Measurements from ENCODE around the gene SPINK8. TPM values are rescaled to one million over a fixed set of nuclear protein-coding genes. Genes with fewer than 3 reads are reported as not detected.

Gene SPINK8
- total and polyA plus RNA-seq, 2 of the 4 experiments (the other 2 are of a cell fraction): not detected

DNA sequence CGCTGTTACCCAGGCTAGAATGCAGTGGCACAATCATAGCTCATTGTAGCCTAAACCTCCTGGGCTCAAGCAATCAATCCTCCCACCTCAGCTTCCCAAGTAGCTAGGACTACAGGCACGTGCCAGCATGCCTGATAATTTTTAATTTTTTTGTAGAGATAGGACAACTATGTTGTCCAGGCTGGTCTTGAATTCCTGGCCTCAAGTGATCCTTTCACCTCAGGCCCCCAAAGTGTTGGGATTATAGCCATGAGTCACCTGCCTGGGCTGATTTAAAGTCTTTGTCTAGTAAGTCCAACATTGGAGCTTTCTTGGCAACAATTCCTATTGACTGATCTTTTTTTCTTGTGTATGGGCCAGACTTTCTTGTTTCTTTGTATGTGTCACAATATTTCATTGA, 28.1 kb downstream of the SPINK8 start:
- H3K36me3 ChIP-seq (ENCODE audit: control insufficient read depth, insufficient read depth, low read length): 0 out of 2 replicates have a peak, but pooled peaks cover 1% of the 10 kb centered on the region
- no peak overlapping the region for H4K5ac ChIP-seq (ENCODE audit: low read depth, low read length)
- H2BK15ac ChIP-seq (ENCODE audit: low read depth, low read length): no peak overlapping the region
- H3K79me1 ChIP-seq (ENCODE audit: low read depth in 1 of 2, low read length in 2 of 2): peaks cover 16% of the 10 kb centered on the region in 2 experiments
- TF ChIP-seq RCOR1 (IDR thresholded peaks at IDR 0.05; ENCODE audit: insufficient replicate concordance, low read length) (no peak), POLR2A (IDR thresholded peaks at IDR 0.05; ENCODE audit: low read depth, low read length) (no peak), USF2 (IDR thresholded peaks at IDR 0.05; ENCODE audit: low read depth, low read length) (no peak), CEBPB (IDR thresholded peaks at IDR 0.05; ENCODE audit: low read depth, low read length) (no peak), NFE2L2 (IDR thresholded peaks at IDR 0.05; ENCODE audit: low read depth, low read length) (no peak), BHLHE40 (IDR thresholded peaks at IDR 0.05; ENCODE audit: low read depth, low read length) (no peak), MAZ (IDR thresholded peaks at IDR 0.05; ENCODE audit: borderline replicate concordance, low read depth, low read length) (no peak), FOS (IDR thresholded peaks at IDR 0.05; ENCODE audit: low read depth, low read length) (no peak), RFX5 (IDR thresholded peaks at IDR 0.05; ENCODE audit: low read depth, low read length) (no peak), MAFK (IDR thresholded peaks at IDR 0.05; ENCODE audit: low read depth, low read length) (no peak), MXI1 (IDR thresholded peaks at IDR 0.05; ENCODE audit: borderline replicate concordance, low read depth, low read length) (no peak), CHD1 (IDR thresholded peaks at IDR 0.05; ENCODE audit: low read depth, low read length) (no peak), SMC3 (IDR thresholded peaks at IDR 0.05; ENCODE audit: low read depth, low read length) (no peak), RAD21 (IDR thresholded peaks at IDR 0.05; ENCODE audit: low read length) (no peak)
- TF ChIP-seq, protein P1, sequence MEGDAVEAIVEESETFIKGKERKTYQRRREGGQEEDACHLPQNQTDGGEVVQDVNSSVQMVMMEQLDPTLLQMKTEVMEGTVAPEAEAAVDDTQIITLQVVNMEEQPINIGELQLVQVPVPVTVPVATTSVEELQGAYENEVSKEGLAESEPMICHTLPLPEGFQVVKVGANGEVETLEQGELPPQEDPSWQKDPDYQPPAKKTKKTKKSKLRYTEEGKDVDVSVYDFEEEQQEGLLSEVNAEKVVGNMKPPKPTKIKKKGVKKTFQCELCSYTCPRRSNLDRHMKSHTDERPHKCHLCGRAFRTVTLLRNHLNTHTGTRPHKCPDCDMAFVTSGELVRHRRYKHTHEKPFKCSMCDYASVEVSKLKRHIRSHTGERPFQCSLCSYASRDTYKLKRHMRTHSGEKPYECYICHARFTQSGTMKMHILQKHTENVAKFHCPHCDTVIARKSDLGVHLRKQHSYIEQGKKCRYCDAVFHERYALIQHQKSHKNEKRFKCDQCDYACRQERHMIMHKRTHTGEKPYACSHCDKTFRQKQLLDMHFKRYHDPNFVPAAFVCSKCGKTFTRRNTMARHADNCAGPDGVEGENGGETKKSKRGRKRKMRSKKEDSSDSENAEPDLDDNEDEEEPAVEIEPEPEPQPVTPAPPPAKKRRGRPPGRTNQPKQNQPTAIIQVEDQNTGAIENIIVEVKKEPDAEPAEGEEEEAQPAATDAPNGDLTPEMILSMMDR (conservative IDR thresholded peaks at IDR 0.05; ENCODE audit: low read depth, low read length): no peak
- TF ChIP-seq, protein P2, sequence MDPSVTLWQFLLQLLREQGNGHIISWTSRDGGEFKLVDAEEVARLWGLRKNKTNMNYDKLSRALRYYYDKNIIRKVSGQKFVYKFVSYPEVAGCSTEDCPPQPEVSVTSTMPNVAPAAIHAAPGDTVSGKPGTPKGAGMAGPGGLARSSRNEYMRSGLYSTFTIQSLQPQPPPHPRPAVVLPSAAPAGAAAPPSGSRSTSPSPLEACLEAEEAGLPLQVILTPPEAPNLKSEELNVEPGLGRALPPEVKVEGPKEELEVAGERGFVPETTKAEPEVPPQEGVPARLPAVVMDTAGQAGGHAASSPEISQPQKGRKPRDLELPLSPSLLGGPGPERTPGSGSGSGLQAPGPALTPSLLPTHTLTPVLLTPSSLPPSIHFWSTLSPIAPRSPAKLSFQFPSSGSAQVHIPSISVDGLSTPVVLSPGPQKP (IDR thresholded peaks at IDR 0.05; ENCODE audit: borderline replicate concordance, low read depth, low read length): no peak
- in situ Hi-C loops (cut with MboI; ENCODE audit: low sequenced_read_pairs) (no loop called here), dilution Hi-C loops (cut with HindIII; ENCODE audit: low sequenced_read_pairs, unreplicated experiment) (no loop called here), intact Hi-C loops (cut with micrococcal nuclease) (no loop called here)
- H2BK5ac ChIP-seq (ENCODE audit: low read depth, low read length, poor library complexity, severe bottlenecking): no peak overlapping the region
- WGBS, 2 experiments (ENCODE audit: extremely low coverage in 2 of 2, insufficient read length in 1 of 2): 40% methylated on average over 1 of the region's 2 CpGs; no CpG with 5 or more reads in 1 of the 2 experiments
- H4K20me1 ChIP-seq (ENCODE audit: insufficient read depth, low read length): no peaks in the 10 kb centered on the region
- no peak overlapping the region for H2AK5ac ChIP-seq (ENCODE audit: low read depth, low read length)
- H2AFZ ChIP-seq (replicated peaks; ENCODE audit: low read length, poor library complexity): no peak overlapping the region
- POLR2A ChIA-PET (ENCODE audit: unreplicated experiment): interaction anchor here (0.6 kb wide), 2 partner anchors 84 to 118 kb away, joined by 3 to 4 read pairs; no protein-coding TSS in a partner anchor
- CTCF ChIA-PET: no interaction called here
- no peak overlapping the region for H2AK9ac ChIP-seq (replicated peaks; ENCODE audit: low read depth, low read length, poor library complexity)
- no peak overlapping the region for H4K91ac ChIP-seq (ENCODE audit: insufficient read depth, low read depth, low read length)
- no peak overlapping the region for H3K27ac ChIP-seq (ENCODE audit: insufficient read depth, low read length)
- H3K56ac ChIP-seq (ENCODE audit: extremely low read depth, insufficient read depth, low read length): no peak overlapping the region
- peaks cover 5% of the 10 kb centered on the region for H3K27me3 ChIP-seq (ENCODE audit: control insufficient read depth, insufficient read depth, low read length)
- no peak overlapping the region for H3K18ac ChIP-seq (ENCODE audit: low read depth, low read length)
- H3K4me3 ChIP-seq (ENCODE audit: insufficient read depth, low read depth, low read length): no peak overlapping the region
- H3K4me1 ChIP-seq (ENCODE audit: control insufficient read depth, insufficient read depth, low read length): peaks cover 3% of the 10 kb centered on the region
- DNase-seq (no peak), ATAC-seq (ENCODE audit: low read depth) (no peak)
- H3K9me1 ChIP-seq (ENCODE audit: insufficient read depth, low read length): peaks cover 5% of the 10 kb centered on the region; the same call in 1 of the 2 replicates
- no peak overlapping the region for H3K23ac ChIP-seq (ENCODE audit: low read depth, low read length)
- no peak overlapping the region for H3K9ac ChIP-seq (ENCODE audit: low read depth, low read length)
- H3K14ac ChIP-seq (replicated peaks; ENCODE audit: low read depth, low read length): no peak overlapping the region
- H3K9me3 ChIP-seq (ENCODE audit: control insufficient read depth, insufficient read depth, low read length): no peaks in the 10 kb centered on the region
- no peak overlapping the region for H3K4ac ChIP-seq (ENCODE audit: low read depth, low read length)
- H3K4me2 ChIP-seq (ENCODE audit: low read depth, low read length): no peak overlapping the region
- H2BK20ac ChIP-seq (ENCODE audit: low read depth, low read length): no peak overlapping the region
- BruUV-seq (replicated peaks): no TSS peak
- no peak overlapping the region for H2BK120ac ChIP-seq (ENCODE audit: low read depth, low read length)
- H4K8ac ChIP-seq (ENCODE audit: low read depth in 2 of 2, low read length in 2 of 2): no peak overlapping the region
